HL-60/S4 treated with phorbol 12-myristate 13-acetate at 8.2 ng/mL for 4 days and 3 days (cell line): ENCODE measurements around the gene DPP9.
"Not testable (repeated sequence)": the region's sequence is repeated elsewhere in the genome, so short reads cannot be mapped to it uniquely, and the experiment has no call there.

Source experiments
- in situ Hi-C: fragments of 300-500 bp; cut with MboI; formaldehyde crosslinking; loops from 2 replicates; pipeline ENCODE4 v1.15.0; 2022; ENCODE audit warnings: low sequenced_read_pairs

The DPP9 gene

DNA sequence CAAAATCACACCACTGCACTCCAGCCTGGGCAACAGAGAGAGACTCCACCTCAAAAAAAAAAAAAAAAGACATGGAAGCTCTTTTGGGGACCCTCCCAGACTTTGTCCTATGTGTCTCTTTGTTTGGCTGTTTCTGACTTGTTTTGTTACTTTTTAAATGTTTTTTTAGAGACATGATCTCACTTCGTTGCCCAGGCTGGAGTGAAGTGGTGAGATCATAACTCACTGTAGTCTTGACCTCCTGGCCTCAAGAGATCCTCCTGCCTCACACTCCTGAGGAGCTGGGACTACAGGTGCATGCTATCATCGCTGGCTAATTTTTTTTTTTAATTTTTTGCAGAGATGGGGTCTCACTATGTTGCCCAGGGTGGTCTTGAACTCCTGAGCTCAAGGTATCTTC, 16.4 kb upstream of the DPP9 start:
- in situ Hi-C loops: no loop called here

DNA sequence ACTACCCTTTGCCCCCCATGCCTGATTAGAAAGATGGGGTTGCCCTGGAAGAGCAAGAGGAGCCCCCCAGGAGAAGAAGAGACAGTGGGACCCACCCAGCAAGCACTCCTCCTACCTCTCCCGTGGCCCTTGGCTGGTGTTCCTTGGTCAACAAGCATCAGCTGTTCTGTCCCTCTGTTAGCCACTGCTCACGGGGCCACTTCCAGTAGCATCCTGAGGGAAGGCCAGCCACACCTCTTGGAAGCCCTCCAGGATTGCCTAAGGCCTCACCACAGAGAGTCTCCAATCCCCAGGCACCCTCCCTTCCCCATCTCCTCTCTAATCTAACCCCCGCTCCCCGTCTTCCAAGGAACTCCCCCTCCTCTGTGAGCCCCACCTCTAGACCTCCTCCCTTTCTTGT, 15.1 kb upstream of the DPP9 start:
- in situ Hi-C loops: no loop called here

DNA sequence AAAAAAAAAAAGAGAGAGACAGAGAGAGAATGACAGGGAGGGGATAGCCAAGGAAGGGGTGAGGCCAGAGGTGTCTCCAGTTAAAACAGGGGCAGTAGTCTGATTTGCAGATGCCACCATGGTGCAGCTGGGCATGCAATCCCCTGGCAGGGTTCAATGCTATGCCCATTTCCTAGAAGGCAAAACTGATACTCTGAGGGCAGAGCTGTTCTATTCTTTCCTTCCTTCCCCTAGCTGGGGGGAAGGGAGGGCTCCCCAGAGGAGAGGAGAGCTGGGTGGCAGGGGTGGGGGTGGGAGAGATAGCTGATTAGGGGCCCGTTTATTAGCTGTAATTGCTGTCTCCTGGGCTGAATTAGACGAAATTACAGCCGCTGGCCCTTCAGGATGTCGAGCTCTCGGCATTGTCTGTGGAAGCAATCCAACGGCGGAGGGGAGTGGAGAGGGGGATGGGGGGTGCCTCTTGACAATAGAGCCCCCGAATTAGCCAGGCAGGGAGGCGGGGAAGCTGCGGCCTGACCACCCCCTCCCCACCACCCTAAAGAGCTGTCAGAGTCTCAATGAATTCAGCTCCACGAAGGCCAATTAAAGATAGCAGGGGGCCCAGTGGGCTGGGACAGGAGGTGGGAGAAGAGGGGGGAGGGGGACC, 14.4 kb upstream of the DPP9 start:
- in situ Hi-C loops: no loop called here

DNA sequence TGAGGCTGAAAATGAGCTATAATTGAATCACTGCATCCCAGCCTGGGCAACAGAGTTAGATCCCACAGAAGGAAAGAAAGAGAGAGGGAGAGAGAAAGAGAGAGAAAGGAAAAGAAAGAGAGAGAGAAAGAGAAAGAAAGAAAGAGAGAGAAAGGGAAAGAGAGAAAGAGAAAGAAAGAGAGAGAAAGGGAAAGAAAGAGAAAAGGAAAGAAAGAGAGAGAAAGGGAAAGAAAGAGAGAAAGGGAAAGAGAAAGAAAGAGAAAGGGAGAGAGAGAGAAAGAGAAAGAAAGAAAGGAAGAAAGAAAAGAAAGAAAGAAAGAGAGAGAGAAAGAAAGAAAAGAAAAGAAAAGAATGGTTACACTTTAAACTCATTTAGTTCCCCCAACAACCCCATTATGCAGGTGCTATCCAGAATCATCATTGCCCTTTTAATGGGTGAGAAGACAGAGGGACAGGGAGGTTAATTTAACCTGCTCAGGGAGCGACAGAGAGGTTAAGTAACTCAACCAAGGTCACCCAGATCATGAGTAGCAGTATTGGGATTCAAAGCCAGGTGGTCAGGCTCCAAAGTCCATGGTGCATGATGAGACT, 10.2 kb upstream of the DPP9 start:
- in situ Hi-C loops: no loop called here

DNA sequence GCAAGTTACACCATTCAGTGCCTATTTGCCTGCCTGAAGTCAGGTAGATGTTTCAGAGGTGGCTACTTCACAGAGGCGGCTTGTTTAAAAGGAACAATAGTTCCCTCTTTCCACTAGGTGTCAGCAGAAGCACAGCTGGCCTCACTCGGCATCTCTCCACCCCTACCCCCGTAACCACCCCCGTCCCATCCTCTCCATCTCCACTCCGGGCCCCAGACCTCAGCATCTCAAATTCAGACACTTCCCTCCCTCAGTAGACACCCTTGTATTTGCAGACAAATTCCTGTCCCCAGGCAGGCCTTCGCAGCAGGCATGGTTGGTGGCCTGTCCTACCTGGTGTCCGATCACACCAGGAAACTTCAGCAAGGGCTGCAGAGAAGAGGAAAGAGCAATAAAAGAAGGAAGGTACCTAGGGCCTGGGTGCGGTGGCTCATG, 9.1 kb upstream of the DPP9 start:
- in situ Hi-C loops: no loop called here

GRCh38 chr19:4730740-4731171, 7.1 kb upstream of the DPP9 start:
- in situ Hi-C loops: no loop called here

GRCh38 chr19:4728871-4729270, 5.2 kb upstream of the DPP9 start:
- in situ Hi-C loops: loop anchor here (5.0 kb wide), 1 partner anchor 63 kb away; the partner anchor contains the start of gene FEM1A

- in situ Hi-C loops: no loop called here
These were observed 709 bp downstream of the DPP9 start for GRCh38 chr19:4722671-4723594.

DNA sequence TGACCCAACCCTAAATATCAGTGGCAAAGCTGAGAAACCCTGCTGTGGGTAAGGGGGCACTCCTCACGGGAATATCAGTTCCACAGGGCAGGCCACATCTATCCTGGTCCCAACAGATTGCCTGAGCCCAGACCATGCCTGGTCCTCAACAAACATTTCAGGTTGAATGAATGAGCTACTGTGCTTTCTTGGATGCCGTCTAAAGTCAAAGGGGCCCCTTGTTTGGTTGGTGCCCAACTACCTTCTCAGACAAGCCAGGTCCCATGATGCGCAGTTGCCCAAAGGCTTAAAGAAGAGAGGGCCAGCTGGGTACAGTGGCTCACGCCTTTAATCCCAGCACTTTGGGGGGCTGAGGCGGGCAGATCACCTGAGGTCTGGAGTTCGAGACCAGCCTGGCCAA, 2.4 kb downstream of the DPP9 start:
- in situ Hi-C loops: no loop called here

DNA sequence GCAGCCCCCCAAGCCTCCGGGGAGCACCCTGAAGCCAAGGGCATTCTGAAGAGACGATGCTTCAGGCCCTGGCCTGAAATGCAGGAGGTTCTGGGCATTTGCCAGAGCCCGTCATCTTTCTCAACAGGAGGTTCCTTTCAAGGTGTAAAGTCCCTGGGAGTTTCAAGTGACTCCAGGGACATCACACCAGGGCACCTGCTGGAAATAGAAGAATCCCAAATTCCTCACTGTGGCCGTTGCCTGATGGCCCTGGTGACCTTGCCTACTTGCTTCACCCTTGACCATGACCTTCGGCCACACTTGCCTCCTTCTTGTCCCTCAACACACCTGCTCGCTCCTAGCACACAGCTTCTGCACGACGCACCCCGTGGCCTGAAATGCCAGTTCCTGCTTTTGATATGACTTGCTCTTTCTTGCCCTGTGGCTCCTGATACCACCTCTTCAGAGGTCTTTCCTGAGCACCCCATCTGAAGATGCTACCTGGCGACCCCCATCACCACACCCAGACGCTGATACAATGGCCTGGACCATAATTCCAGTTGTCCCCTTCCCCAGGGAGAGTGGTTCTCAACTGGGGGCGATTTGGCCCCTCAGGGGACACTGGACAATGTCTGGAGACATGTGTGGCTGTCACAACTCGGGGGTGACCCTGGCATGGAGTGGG, 3.5 kb downstream of the DPP9 start:
- in situ Hi-C loops: no loop called here

GRCh38 chr19:4719499-4719866, 4.2 kb downstream of the DPP9 start:
- in situ Hi-C loops: no loop called here

GRCh38 chr19:4717966-4718701, 5.5 kb downstream of the DPP9 start:
- in situ Hi-C loops: no loop called here

DNA sequence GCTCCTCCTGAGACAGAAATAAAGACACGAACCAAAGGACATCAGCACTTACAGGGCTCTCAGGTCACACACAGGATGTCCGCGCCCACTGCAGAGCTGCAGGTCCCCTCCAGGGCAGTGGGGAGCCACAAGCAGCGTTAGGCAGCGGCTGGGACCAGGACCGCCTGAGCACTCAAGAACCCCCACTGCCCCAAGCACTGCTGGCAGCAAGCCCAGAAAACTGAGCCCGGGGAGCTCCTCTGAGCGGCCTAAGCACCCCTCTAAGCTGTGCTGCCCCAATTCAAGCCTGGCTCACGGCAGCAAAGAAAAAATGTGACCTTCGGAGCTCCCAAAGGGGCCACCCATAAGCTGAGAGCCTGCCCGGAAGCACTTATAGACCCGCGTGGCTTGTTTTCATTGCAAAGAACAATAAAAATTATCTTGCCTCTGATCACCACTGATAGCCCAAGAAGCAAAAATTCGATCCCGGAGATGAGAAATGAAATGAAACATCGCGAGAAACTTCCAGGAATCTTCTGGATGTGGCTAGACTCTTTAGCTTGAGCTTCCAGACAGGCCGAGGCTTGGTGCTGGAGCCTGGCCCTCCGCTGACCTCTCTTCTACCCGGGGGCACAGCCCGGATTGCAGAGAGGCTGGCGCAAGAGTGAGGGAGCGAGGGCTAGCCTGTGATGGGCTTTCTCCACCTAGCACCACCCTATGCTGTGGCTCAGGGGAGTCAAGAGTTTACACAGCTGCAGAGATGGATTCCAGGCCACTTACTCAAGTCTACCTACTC, 6.3 kb downstream of the DPP9 start:
- in situ Hi-C loops: no loop called here

DNA sequence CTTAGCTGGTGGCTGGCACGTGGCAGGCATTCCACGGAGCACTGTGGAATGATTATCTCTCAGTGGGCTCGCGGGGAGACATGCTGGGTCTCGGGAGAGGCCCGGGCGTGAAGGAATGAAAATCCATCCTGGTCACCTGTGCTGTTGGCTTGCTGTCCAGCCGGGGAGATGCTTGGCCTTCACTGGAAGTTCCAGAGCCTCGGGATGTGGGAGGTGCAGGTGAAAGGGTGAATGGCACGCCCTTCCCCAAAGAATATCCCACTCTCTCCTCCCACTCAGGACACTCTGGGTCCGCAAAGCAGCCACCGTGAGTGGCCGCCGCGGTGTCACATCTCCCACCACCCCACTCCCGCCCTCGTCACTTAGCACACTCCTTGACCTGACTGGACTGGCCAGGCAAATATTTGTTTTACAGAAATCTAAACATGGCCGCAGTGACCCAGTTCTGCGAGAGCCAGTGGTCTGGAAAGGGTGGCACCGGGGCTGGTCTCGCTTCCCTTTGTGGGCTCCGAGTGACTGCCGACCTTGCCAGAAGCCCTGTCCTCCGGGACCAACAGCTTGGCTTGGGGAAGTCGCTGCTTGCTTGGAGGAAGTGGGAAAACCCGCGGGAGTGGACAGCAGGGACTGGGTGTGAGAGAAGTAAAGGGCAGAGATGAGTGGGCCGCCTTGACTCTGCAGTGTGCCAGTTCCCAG, 8.0 kb downstream of the DPP9 start:
- in situ Hi-C loops: no loop called here

DNA sequence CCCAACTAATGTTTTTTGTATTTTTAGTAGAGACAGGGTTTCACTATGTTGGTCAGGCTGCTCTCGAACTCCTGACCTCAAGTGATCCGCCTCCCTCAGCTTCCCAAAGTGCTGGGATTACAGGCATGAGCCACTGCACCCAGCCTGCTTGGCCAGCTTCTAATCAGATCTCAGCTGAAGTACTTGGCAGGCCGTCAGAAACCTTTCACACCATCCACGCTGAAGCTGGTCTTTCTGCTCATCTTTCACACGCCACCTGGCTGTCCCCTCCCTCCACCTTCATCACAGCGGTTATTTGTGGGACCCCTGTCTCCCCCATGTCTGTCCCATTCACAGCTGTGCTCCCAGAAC, 8.5 kb downstream of the DPP9 start:
- in situ Hi-C loops: not testable (repeated sequence)

- in situ Hi-C loops: no loop called here
These were observed 9.6 kb downstream of the DPP9 start for GRCh38 chr19:4714016-4714415.

DNA sequence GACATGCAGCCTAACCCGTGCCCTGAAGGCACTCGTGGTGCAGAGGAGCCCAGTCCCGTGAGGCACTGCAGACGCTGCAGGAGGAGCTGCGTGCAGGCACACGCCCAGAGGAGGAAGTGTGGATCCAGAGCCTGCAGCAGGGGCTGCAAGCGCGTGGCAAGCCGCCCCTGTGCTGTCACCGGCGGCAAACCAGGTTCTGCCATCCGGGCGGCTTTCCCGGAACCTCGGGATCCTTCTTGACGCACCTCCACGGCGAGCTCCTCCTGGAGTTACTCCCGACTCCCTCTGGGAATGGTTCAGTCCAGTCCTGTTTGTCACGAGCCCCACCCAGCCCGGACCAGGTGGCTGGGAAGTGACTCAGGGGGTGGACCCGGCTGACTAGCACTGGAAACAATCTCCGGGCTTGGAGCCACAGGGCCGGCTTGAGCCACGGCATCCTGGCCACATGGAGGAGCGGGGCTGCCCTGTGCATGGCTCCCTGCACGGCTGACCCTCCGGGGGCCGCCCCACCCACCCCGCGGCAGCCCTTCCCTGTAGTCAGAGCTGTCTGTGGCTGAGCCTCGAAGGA, 10.2 kb downstream of the DPP9 start:
- in situ Hi-C loops: no loop called here

GRCh38 chr19:4712771-4713170, 10.9 kb downstream of the DPP9 start:
- in situ Hi-C loops: no loop called here

GRCh38 chr19:4711211-4711610, 12.4 kb downstream of the DPP9 start:
- in situ Hi-C loops: no loop called here
